Non-pigmented ciliary epithelial cell (primary cell): ENCODE data around the gene NUDT1.

Experiments
- DNase-seq: peaks from one replicate; pipeline ENCODE4 v3.0.0-alpha.2; 2010; ENCODE audit warnings: low read depth

Gene NUDT1

DNA sequence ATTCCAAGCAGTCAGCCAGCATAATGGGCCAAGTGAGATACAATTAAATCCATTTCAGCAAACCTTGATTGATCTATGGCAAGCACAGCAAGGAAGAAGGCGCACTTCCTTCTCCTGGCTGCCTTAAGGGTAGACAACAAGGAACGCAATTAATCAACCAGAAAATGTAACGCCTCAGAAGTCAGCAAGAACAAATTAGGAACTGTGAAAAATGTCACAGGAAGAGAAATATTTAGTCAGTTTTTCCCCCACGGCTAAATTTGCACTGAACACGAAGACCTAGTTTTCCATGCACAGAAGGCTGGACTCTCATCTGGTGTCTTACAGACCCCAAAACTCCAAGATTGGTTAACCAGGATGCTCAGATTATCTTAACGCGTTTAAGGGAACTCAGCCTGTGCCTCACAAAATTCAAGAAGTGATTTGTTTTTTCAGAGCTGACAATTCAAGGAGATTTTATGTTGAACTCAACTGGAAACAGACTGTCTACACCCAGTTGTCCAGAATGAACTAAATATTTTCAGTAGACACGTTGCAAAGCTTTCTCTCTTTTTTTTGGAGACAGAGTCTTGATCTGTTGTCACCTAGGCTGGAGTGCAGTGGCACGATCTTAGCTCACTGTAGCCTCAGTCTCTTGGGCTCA, 58.0 kb downstream of the NUDT1 start:
- DNase-seq: no peak
